HEK293 (cell line): ENCODE measurements around the gene CCDC78.
A peak's percentile ranks its signal among the peaks of the same experiment; 100 is the strongest.

ENCODE experiments used
- BCL11A ChIP-seq: fragments of 450-650 bp; formaldehyde crosslinking; IDR thresholded peaks from 2 replicates; pipeline ENCODE4 v1.5.1; 2016; ENCODE audit warnings: low read depth, missing biosample characterization, missing genetic modification characterization
- EGR2 ChIP-seq: fragments of 450-650 bp; formaldehyde crosslinking; IDR thresholded peaks from 2 replicates; pipeline ENCODE4 v1.5.1; 2016; ENCODE audit warnings: low read depth, missing biosample characterization, missing genetic modification characterization
- ELK4 ChIP-seq: IDR thresholded peaks from 2 replicates; pipeline ENCODE4 v1.6.1; 2011; ENCODE audit warnings: mild to moderate bottlenecking, low read depth, low read length, borderline replicate concordance
- KLF17 ChIP-seq: fragments of 450-650 bp; formaldehyde crosslinking; IDR thresholded peaks from 2 replicates; pipeline ENCODE4 v1.5.1; 2016; ENCODE audit warnings: missing biosample characterization, missing genetic modification characterization
- OSR2 ChIP-seq: fragments of 450-650 bp; formaldehyde crosslinking; IDR thresholded peaks from 2 replicates; pipeline ENCODE4 v1.5.1; 2016; ENCODE audit warnings: missing biosample characterization, missing genetic modification characterization
- PRDM2 ChIP-seq: fragments of 450-650 bp; formaldehyde crosslinking; IDR thresholded peaks from 2 replicates; pipeline ENCODE4 v1.5.1; 2016; ENCODE audit warnings: missing biosample characterization, missing genetic modification characterization, borderline replicate concordance
- ZBTB17 ChIP-seq: fragments of 450-650 bp; formaldehyde crosslinking; IDR thresholded peaks from 2 replicates; pipeline ENCODE4 v1.5.1; 2016; ENCODE audit warnings: missing biosample characterization, missing genetic modification characterization
- ZBTB6 ChIP-seq: fragments of 450-650 bp; formaldehyde crosslinking; IDR thresholded peaks from 2 replicates; pipeline ENCODE4 v1.5.1; 2017; ENCODE audit warnings: missing biosample characterization, missing genetic modification characterization
- ZFP41 ChIP-seq: fragments of 450-650 bp; formaldehyde crosslinking; IDR thresholded peaks from 2 replicates; pipeline ENCODE4 v1.5.1; 2016; ENCODE audit warnings: missing biosample characterization, missing genetic modification characterization, borderline replicate concordance
- ZFP69B ChIP-seq: fragments of 450-650 bp; formaldehyde crosslinking; IDR thresholded peaks from 2 replicates; pipeline ENCODE4 v1.5.1; 2016; ENCODE audit warnings: missing biosample characterization, missing genetic modification characterization
- ZNF341 ChIP-seq: fragments of 450-650 bp; formaldehyde crosslinking; IDR thresholded peaks from 2 replicates; pipeline ENCODE4; 2016; ENCODE audit warnings: low read depth, missing biosample characterization, missing genetic modification characterization
- ZNF37A ChIP-seq: fragments of 450-650 bp; IDR thresholded peaks from 2 replicates; pipeline ENCODE4 v1.5.1; 2018; ENCODE audit warnings: missing biosample characterization, missing genetic modification characterization
- ZNF391 ChIP-seq: fragments of 450-650 bp; formaldehyde crosslinking; IDR thresholded peaks from 2 replicates; pipeline ENCODE4 v1.5.1; 2016; ENCODE audit warnings: low read depth, missing biosample characterization, missing genetic modification characterization, borderline replicate concordance
- ZNF416 ChIP-seq: fragments of 450-650 bp; formaldehyde crosslinking; IDR thresholded peaks from 2 replicates; pipeline ENCODE4 v1.5.1; 2016; ENCODE audit warnings: missing biosample characterization, missing genetic modification characterization
- ZNF426 ChIP-seq: fragments of 450-650 bp; formaldehyde crosslinking; IDR thresholded peaks from 2 replicates; pipeline ENCODE4 v1.5.1; 2017; ENCODE audit warnings: missing biosample characterization, missing genetic modification characterization, mild to moderate bottlenecking, inconsistent platforms, moderate library complexity
- ZNF433 ChIP-seq: fragments of 450-650 bp; formaldehyde crosslinking; IDR thresholded peaks from 2 replicates; pipeline ENCODE4 v1.5.1; 2016; ENCODE audit warnings: missing biosample characterization, missing genetic modification characterization, low read depth
- ZNF571 ChIP-seq: fragments of 450-650 bp; formaldehyde crosslinking; IDR thresholded peaks from 2 replicates; pipeline ENCODE4 v1.5.0; 2017; ENCODE audit warnings: missing biosample characterization, missing genetic modification characterization
- ZNF639 ChIP-seq: fragments of 450-650 bp; formaldehyde crosslinking; IDR thresholded peaks from 2 replicates; pipeline ENCODE4 v1.5.1; 2016; ENCODE audit warnings: missing biosample characterization, missing genetic modification characterization
- ZNF654 ChIP-seq: fragments of 450-650 bp; formaldehyde crosslinking; IDR thresholded peaks from 2 replicates; pipeline ENCODE4 v1.5.1; 2016; ENCODE audit warnings: low read depth, missing biosample characterization, missing genetic modification characterization
- ZNF658 ChIP-seq: fragments of 450-650 bp; formaldehyde crosslinking; IDR thresholded peaks from 2 replicates; pipeline ENCODE4; 2016; ENCODE audit warnings: missing biosample characterization, missing genetic modification characterization
- ZNF670 ChIP-seq: fragments of 450-650 bp; formaldehyde crosslinking; IDR thresholded peaks from 2 replicates; pipeline ENCODE4 v1.5.1; 2016; ENCODE audit warnings: missing biosample characterization, missing genetic modification characterization, low read depth
- ZNF768 ChIP-seq: fragments of 450-650 bp; formaldehyde crosslinking; IDR thresholded peaks from 2 replicates; pipeline ENCODE4 v1.5.1; 2018; ENCODE audit warnings: missing biosample characterization, mild to moderate bottlenecking, missing genetic modification characterization
- ZNF843 ChIP-seq: fragments of 450-650 bp; formaldehyde crosslinking; IDR thresholded peaks from 2 replicates; pipeline ENCODE4 v1.5.1; 2016; ENCODE audit warnings: missing biosample characterization, missing genetic modification characterization
- ZSCAN5A ChIP-seq: fragments of 450-650 bp; formaldehyde crosslinking; IDR thresholded peaks from 2 replicates; pipeline ENCODE4 v1.5.1; 2016; ENCODE audit warnings: missing biosample characterization, missing genetic modification characterization
- ZXDB ChIP-seq: fragments of 450-650 bp; formaldehyde crosslinking; IDR thresholded peaks from 2 replicates; pipeline ENCODE4 v1.5.1; 2016; ENCODE audit warnings: missing biosample characterization, missing genetic modification characterization

The CCDC78 gene

GRCh38 chr16:728131-728889 lies 2.1 kb upstream of the CCDC78 start (continued):
- TF ChIP-seq ZBTB6 (no peak), KLF17 (tag by site-specific recombination) (no peak), ZFP41 (tag by site-specific recombination) (no peak), ZNF843 (no peak), ZXDB (tag by site-specific recombination) (no peak), ZNF416 (tag by site-specific recombination) (no peak), OSR2 (tag by site-specific recombination) (no peak), ZNF639 (no peak), PRDM2 (tag by site-specific recombination) (no peak), ZNF37A (tag by site-specific recombination) (no peak), ZNF433 (no peak), ZNF658 (tag by site-specific recombination) (no peak), ZNF571 (no peak), ZNF391 (tag by site-specific recombination) (no peak), ZNF768 (tag by site-specific recombination) (no peak), EGR2 (tag by site-specific recombination) (peak; percentile 11; the same call in 1 of the 2 replicates), ZNF426 (no peak), ZBTB17 (tag by site-specific recombination) (peak; percentile 32; the same call in 1 of the 2 replicates), ZNF654 (tag by site-specific recombination) (no peak), ZNF670 (tag by site-specific recombination) (no peak), BCL11A (no peak), ZFP69B (tag by site-specific recombination) (peak; percentile 72), ELK4 (no peak), ZSCAN5A (tag by site-specific recombination) (0 out of 2 replicates have a peak, but pooled peaks have one; percentile 27), ZNF341 (tag by site-specific recombination) (no peak)
